Ishikawa (cell line): Measurements from ENCODE around the gene IL33.

Experiments
- CEBPB ChIP-seq: IDR thresholded peaks from 2 replicates; pipeline ENCODE4 v1.6.1; 2012
- CREB1 ChIP-seq: IDR thresholded peaks from 2 replicates; pipeline ENCODE4 v1.6.1; 2012; ENCODE audit warnings: low read depth
- EGR1 ChIP-seq: IDR thresholded peaks from 2 replicates; pipeline ENCODE4 v1.6.1; 2012
- EP300 ChIP-seq: IDR thresholded peaks from 2 replicates; pipeline ENCODE4 v1.6.1; 2012; ENCODE audit warnings: borderline replicate concordance
- FOXM1 ChIP-seq: IDR thresholded peaks from 2 replicates; pipeline ENCODE4 v1.6.1; 2012; ENCODE audit warnings: low read depth, borderline replicate concordance
- NFIC ChIP-seq: IDR thresholded peaks from 2 replicates; pipeline ENCODE4 v1.6.1; 2012
- RAD21 ChIP-seq: IDR thresholded peaks from 2 replicates; pipeline ENCODE4 v1.6.1; 2012; ENCODE audit warnings: low read depth
- TAF1 ChIP-seq: IDR thresholded peaks from 2 replicates; pipeline ENCODE4 v1.6.1; 2012; ENCODE audit warnings: low read depth, mild to moderate bottlenecking
- TCF12 ChIP-seq: IDR thresholded peaks from 2 replicates; pipeline ENCODE4 v1.6.1; 2012; ENCODE audit warnings: low read depth
- TEAD4 ChIP-seq: IDR thresholded peaks from 2 replicates; pipeline ENCODE4 v1.6.1; 2012
- YY1 ChIP-seq: IDR thresholded peaks from 2 replicates; pipeline ENCODE4 v1.6.1; 2012; ENCODE audit warnings: low read depth
- ZBTB7A ChIP-seq: IDR thresholded peaks from 2 replicates; pipeline ENCODE4 v1.6.1; 2012; ENCODE audit warnings: low read depth
- TF ChIP-seq, protein P1 (sequence below): IDR thresholded peaks from 2 replicates; pipeline ENCODE4 v1.6.1; 2012
- TF ChIP-seq, protein P2 (sequence below): IDR thresholded peaks from 2 replicates; pipeline ENCODE4 v1.6.1; 2012
- TF ChIP-seq, protein P3 (sequence below): IDR thresholded peaks from 2 replicates; pipeline ENCODE4 v1.6.1; 2012; ENCODE audit warnings: low read depth, mild to moderate bottlenecking

The IL33 gene

DNA sequence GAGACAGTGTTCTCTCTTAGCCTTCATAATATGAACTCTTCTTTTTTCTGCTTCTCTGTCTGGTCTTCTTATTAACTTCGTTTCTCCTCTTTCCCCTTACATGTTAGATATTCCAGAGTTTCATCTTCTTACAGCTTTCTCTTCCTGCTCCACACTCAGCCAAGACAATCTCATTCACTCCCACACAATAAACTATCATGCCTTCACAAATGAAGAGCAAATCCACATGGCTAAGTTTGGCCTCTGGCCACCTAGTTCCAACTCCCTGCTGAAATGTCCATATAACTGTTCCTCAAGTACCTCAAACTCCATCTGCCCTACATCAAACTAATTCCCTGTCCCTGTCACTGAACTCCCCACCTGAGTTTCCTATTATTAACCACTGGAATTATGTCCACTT is 18.4 kb downstream of the IL33 start:
- TF ChIP-seq CEBPB: no peak
- TF ChIP-seq, protein P1, sequence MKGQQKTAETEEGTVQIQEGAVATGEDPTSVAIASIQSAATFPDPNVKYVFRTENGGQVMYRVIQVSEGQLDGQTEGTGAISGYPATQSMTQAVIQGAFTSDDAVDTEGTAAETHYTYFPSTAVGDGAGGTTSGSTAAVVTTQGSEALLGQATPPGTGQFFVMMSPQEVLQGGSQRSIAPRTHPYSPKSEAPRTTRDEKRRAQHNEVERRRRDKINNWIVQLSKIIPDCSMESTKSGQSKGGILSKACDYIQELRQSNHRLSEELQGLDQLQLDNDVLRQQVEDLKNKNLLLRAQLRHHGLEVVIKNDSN: no peak
- no peak for TF ChIP-seq YY1
- no peak for TF ChIP-seq CREB1
- no peak for TF ChIP-seq RAD21
- no peak for TF ChIP-seq ZBTB7A
- no peak for TF ChIP-seq TAF1
- TF ChIP-seq, protein P2, sequence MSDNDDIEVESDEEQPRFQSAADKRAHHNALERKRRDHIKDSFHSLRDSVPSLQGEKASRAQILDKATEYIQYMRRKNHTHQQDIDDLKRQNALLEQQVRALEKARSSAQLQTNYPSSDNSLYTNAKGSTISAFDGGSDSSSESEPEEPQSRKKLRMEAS: no peak
- no peak for TF ChIP-seq EGR1
- TF ChIP-seq NFIC: no peak
- no peak for TF ChIP-seq EP300
- TF ChIP-seq, protein P3, sequence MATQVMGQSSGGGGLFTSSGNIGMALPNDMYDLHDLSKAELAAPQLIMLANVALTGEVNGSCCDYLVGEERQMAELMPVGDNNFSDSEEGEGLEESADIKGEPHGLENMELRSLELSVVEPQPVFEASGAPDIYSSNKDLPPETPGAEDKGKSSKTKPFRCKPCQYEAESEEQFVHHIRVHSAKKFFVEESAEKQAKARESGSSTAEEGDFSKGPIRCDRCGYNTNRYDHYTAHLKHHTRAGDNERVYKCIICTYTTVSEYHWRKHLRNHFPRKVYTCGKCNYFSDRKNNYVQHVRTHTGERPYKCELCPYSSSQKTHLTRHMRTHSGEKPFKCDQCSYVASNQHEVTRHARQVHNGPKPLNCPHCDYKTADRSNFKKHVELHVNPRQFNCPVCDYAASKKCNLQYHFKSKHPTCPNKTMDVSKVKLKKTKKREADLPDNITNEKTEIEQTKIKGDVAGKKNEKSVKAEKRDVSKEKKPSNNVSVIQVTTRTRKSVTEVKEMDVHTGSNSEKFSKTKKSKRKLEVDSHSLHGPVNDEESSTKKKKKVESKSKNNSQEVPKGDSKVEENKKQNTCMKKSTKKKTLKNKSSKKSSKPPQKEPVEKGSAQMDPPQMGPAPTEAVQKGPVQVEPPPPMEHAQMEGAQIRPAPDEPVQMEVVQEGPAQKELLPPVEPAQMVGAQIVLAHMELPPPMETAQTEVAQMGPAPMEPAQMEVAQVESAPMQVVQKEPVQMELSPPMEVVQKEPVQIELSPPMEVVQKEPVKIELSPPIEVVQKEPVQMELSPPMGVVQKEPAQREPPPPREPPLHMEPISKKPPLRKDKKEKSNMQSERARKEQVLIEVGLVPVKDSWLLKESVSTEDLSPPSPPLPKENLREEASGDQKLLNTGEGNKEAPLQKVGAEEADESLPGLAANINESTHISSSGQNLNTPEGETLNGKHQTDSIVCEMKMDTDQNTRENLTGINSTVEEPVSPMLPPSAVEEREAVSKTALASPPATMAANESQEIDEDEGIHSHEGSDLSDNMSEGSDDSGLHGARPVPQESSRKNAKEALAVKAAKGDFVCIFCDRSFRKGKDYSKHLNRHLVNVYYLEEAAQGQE: no peak
- no peak for TF ChIP-seq TEAD4
- TF ChIP-seq TCF12: no peak
- no peak for TF ChIP-seq FOXM1

DNA sequence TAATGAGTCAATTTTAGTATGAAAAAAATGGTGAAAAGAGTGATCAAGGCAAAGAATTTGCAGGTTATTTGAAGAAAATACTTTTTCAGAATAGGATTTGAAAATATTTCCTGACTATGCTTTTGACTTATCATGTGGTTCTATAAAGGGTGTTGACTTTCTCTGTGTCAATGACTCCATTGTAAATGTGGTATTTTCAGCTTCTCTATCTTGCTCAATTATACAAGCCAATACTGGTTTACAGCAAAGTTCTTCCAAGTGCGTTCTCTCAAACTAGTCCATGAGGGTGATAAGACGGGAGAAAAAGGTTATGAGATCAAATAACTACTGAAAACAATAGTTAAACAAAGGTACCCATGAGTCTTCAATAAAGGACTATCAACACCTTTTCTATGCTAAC is 21.7 kb downstream of the IL33 start:
- no peak for TF ChIP-seq ZBTB7A

DNA sequence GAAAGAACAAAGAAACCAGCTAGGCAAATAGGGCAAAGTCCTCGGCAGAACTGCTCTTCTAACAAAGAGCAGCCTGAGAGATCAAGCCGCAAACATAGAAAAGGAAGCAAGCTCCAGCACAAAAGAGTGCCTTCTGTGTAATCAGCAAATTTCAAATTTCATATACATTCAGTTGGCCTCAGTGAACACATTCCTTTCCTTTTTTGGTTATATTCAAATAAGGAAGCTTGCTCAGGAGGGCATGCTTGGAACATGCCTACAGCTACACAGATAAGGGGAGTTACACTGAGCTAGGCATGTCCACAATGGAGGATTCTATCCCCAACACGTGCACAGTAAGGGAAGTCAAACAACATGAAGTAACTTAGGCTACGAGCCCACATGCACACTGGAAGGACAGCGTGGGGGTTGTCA is 23.4 kb downstream of the IL33 start:
- TF ChIP-seq EP300 (no peak), NFIC (no peak), CEBPB (no peak)
- TF ChIP-seq, protein P2: no peak

DNA sequence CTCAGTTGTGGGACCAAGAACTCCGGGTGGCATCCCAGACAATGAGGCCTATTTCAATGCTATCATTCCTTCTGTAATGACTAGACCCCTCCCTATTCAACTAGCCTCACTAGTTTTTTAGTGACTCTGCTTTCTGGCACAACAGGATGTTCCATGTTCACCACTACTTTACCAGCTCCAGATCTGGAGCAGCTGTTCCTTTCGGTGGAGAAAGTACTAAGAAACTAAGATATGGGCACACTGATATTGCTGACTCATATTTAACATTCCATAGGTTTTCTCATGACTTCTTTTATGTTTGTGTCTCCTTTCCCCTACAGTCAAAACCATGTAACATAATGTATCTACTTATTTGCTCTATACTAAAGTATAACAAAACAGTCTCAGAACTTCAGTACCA is 24.1 kb downstream of the IL33 start:
- TF ChIP-seq, protein P1: no peak
- TF ChIP-seq EP300: no peak
- no peak for TF ChIP-seq TEAD4
- no peak for TF ChIP-seq NFIC
- no peak for TF ChIP-seq TAF1
- TF ChIP-seq YY1: no peak
- TF ChIP-seq EGR1: no peak

DNA sequence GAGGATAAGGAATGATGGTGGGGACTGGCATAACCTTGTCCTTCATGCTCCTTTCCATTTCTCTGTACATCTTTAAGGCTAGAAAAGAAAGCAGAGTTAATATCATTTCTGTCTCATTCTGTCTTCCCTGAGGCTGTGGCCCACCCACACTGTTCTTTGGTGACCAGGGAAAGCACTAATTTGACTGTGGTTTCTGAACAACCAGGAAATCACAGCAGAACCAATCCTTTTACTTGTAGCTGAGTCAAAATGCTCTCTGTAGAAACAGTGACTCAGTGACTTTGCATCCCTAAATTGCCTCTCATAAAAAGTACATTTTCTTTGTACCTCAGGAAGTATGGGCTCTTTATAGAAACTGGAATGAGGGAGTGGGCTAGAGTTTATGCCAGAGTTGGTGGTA is 28.1 kb downstream of the IL33 start:
- TF ChIP-seq NFIC (no peak), TAF1 (no peak), YY1 (no peak), FOXM1 (no peak), CEBPB (no peak), EGR1 (no peak), EP300 (no peak), CREB1 (no peak), RAD21 (no peak), TEAD4 (no peak), TCF12 (no peak), ZBTB7A (no peak)
- TF ChIP-seq, protein P2: no peak
- TF ChIP-seq, protein P1: no peak
- TF ChIP-seq, protein P3: no peak

DNA sequence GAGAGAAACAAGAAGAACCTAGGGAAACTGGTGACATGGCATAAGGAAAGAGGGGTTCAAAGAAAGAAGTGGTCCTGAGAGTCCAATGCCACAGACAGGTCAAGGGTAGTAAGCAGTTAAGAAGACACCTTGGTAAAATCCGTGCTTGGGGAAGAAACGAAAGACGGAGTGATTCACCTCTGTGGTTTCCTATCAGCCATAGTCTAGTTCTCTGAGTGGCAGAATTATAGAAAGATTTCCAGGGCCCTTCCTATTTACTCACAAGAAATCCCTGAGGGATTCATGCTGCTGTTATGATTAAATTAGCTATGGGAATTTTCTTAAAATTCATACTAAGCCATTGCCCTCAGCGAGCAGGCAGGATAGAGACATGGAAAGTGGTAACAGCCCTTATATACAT is 31.7 kb downstream of the IL33 start:
- no peak for TF ChIP-seq TCF12
- TF ChIP-seq, protein P1: no peak
- TF ChIP-seq CEBPB: no peak
- no peak for TF ChIP-seq EGR1
- TF ChIP-seq TEAD4: no peak
- no peak for TF ChIP-seq CREB1
- TF ChIP-seq ZBTB7A: no peak
- TF ChIP-seq TAF1: no peak
- no peak for TF ChIP-seq FOXM1
- TF ChIP-seq NFIC: no peak
- TF ChIP-seq, protein P3: no peak
- TF ChIP-seq EP300: no peak
- TF ChIP-seq, protein P2: no peak
- no peak for TF ChIP-seq YY1
- TF ChIP-seq RAD21: no peak
